A549 treated with AZD9567 at 1 μM for 4 hours (cell line): ENCODE data around the gene ZNF14. TPM values are rescaled to one million over a fixed set of nuclear protein-coding genes. Genes with fewer than 3 reads are reported as not detected.

Experiments used
- total RNA-seq: library from RNA; stranded (reverse); fragments of 200-300 nt; extraction: Qiagen RNA extraction; gene quantifications from 5 replicates; pipeline ENCODE4 v1.2.3, GENCODE V29; 2022; ENCODE audit not compliant: insufficient read depth

The ZNF14 gene
- total RNA-seq: 2.1 to 2.4 TPM (median 2.2 TPM) in 5 replicates

GRCh38 chr19:19732579-19733501 is at the start of gene ZNF14:
TSS of gene ZNF14 (minus strand) at chr19:19733112. CDS start at chr19:19732958, 154 bp downstream.

GRCh38 chr19:19668230-19669012 is 64.5 kb downstream of the ZNF14 start, which contains the start of gene ZNF101:
TSS of gene ZNF101 (plus strand) at chr19:19668839. CDS start at chr19:19668964, 125 bp downstream.

DNA sequence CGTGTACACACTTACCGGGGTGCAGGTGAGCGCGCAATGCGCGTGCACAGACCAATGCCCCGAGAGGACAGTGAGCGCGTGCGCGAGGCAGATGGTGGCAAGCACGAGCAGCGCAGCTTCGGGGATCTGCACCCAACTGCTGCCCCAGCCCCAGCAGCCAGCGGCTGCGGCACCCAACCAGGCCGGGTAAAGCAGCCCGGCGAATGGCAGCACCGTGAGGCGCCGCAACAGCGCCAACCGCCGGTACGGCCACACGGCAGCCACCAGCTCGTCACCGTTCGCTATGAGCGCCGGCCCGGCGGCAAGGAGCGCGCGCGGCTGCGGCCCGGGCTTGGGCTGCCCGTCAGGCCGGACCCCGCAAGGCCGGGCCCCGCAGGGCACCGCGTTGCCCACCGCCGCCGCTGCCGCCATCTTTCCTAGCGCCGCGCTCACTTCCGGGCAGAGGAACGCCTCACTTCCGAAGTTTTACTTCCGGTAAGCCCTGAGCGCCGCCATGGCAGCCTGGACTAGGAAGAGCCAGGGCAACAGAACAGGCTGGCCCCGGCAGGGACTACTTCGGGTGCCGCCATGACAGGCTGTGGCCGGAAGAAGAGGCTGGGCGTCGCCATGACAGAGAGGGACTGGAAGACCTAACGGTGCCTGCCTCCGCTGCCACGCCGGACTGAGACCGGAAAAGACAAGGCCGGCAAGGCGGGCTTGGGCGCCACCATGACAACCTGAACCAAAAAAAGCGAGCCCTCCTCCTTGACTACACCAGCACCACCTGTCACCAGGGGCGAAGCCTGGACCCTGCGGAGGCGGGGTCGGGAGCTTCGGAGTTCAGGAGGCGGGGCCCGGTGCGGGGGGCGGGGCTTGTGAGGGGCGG is 69.4 kb downstream of the ZNF14 start, which contains the start of gene ATP13A1:
ATP13A1 (minus strand) TSS at position 421 of the 865 bp plus-strand sequence; CDS start at position 411, 10 bp downstream.

Other genes starting within 250 kb of the ZNF14 start
- 1.3 to 1.6 TPM (median 1.4 TPM) in 4 of 5 replicates, not detected in the other for gene TSSK6, start 217.6 kb downstream of the ZNF14 start, total RNA-seq
- gene NDUFA13, start 216.9 kb downstream of the ZNF14 start, total RNA-seq: 123 to 157 TPM (median 154 TPM) in 5 replicates
- gene YJEFN3, start 204.2 kb downstream of the ZNF14 start, total RNA-seq: 1.2 to 4.3 TPM (median 3.8 TPM) in 5 replicates
- gene CILP2, start 194.8 kb downstream of the ZNF14 start, total RNA-seq: 0.15 to 0.37 TPM (median 0.19 TPM) in 4 of 5 replicates, not detected in the other
- gene PBX4, start 114.4 kb downstream of the ZNF14 start, total RNA-seq: 1.5 to 1.9 TPM (median 1.7 TPM) in 4 of 5 replicates, not detected in the other
- gene LPAR2, start 104.9 kb downstream of the ZNF14 start, total RNA-seq: 1.5 to 4.2 TPM (median 3.9 TPM) in 5 replicates
- gene GMIP, start 89.5 kb downstream of the ZNF14 start, total RNA-seq: 3.7 to 6.1 TPM (median 5.3 TPM) in 5 replicates
- 23.5 to 35.6 TPM (median 34.4 TPM) in 5 replicates for gene ATP13A1, start 69.4 kb downstream of the ZNF14 start, total RNA-seq
- 3.4 to 7.2 TPM (median 4.0 TPM) in 5 replicates for gene ZNF101, start 64.3 kb downstream of the ZNF14 start, total RNA-seq
- gene ZNF506, start 88.6 kb upstream of the ZNF14 start, total RNA-seq: 0.14 to 0.30 TPM (median 0.17 TPM) in 4 of 5 replicates, not detected in the other
- not detected in 5 replicates for gene ZNF253, start 132.8 kb upstream of the ZNF14 start, total RNA-seq
- not detected in 5 replicates for gene ZNF93, start 167.8 kb upstream of the ZNF14 start, total RNA-seq